Measurements from ENCODE around the gene SIM2.

Gene SIM2

DNA sequence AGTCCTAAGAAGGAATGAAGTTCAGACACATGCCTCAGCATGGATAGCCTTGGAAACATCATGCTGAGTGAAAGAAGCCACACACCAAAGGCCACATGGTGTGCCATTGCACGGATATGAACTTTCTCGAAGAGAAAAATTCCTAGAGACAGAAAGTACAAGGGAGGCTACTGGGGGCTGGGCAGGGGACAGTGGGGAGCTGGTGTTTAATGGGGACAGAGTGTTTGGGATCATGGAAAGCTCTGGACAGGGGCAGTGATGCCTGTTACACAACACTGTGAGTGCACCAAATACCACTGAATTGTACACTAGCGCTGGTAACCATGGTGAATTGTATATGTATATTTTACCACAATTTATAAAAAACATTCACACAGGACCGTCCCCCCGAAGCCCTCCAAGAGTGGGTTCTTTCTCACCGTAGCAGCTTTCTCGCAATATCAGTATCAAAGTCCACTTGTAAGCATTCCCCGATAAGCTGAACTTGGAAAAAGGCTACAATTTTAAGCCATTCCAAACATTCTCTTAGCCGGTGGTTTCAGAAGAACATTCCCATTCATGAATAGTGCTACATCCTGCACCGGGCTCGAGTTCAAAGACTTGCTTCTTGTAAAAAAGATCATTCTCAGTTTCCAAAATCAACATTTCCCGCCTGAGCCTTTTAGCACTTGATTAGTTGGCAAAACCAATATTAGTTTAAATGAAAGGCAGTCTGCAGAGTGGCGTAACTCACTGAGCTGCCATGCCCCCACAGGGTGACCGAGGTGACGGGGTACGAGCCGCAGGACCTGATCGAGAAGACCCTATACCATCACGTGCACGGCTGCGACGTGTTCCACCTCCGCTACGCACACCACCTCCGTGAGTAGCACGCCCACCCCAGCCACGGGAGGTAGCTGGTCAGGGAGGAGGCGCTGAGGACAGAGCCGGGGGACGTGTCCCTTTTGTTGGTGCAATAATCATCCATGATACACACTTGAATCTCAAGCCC lies 31.7 kb downstream of the SIM2 start:
- Histone ChIP-seq H3K4me3 (replicated peaks; ENCODE audit: insufficient read depth, low read length) (no peak overlapping the region), H3K27ac (replicated peaks) (no peak overlapping the region), H3K27me3 (ENCODE audit: insufficient read depth, poor library complexity, severe bottlenecking) (no peaks in the 10 kb centered on the region)
- DNase-seq (ENCODE audit: low read depth in 1 of 2, low spot score in 1 of 2): no peak
- TF ChIP-seq POLR2AphosphoS5 (IDR thresholded peaks at IDR 0.05; ENCODE audit: low read depth) (no peak), REST (IDR thresholded peaks at IDR 0.05; ENCODE audit: insufficient replicate concordance, low read depth) (no peak), SPI1 (IDR thresholded peaks at IDR 0.05; ENCODE audit: borderline replicate concordance, low read depth) (no peak), CTCF (IDR thresholded peaks at IDR 0.05; ENCODE audit: insufficient read depth, low read length) (no peak), GABPA (IDR thresholded peaks at IDR 0.05; ENCODE audit: low read depth) (no peak)

- TF ChIP-seq SPI1 (IDR thresholded peaks at IDR 0.05; ENCODE audit: borderline replicate concordance, low read depth) (no peak), REST (IDR thresholded peaks at IDR 0.05; ENCODE audit: insufficient replicate concordance, low read depth) (no peak), CTCF (IDR thresholded peaks at IDR 0.05; ENCODE audit: insufficient read depth, low read length) (no peak), GABPA (IDR thresholded peaks at IDR 0.05; ENCODE audit: low read depth) (no peak), POLR2AphosphoS5 (IDR thresholded peaks at IDR 0.05; ENCODE audit: low read depth) (no peak)
- no peak for DNase-seq (ENCODE audit: low read depth in 1 of 2, low spot score in 1 of 2)
- no peak overlapping the region for H3K27ac ChIP-seq (replicated peaks)
Observed at GRCh38 chr21:36732217-36732616, 33.3 kb downstream of the SIM2 start.

DNA sequence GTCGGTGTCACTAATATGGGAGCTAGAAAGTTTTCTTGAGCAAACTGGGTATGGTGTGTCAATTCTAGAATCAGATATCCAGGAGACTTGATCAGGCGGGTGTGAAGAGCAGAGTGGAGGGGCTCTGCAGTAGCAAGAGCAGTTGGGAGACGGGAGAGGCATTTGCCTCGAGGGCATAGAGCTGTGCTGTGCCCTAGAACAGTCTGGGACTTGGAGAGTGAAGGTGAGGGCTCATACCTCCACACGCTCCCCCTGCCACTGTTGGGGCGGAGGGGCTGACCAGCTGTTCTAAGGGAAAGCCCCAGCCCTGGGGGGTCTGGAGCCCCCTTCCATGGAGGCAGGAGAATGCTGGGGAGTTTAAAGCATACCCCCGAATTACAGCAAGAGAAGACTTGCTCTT lies 33.8 kb downstream of the SIM2 start:
- TF ChIP-seq SPI1 (IDR thresholded peaks at IDR 0.05; ENCODE audit: borderline replicate concordance, low read depth) (no peak), CTCF (IDR thresholded peaks at IDR 0.05; ENCODE audit: insufficient read depth, low read length) (no peak), GABPA (IDR thresholded peaks at IDR 0.05; ENCODE audit: low read depth) (no peak), POLR2AphosphoS5 (IDR thresholded peaks at IDR 0.05; ENCODE audit: low read depth) (no peak), REST (IDR thresholded peaks at IDR 0.05; ENCODE audit: insufficient replicate concordance, low read depth) (no peak)
- no peaks in the 10 kb centered on the region for H3K27me3 ChIP-seq (ENCODE audit: insufficient read depth, poor library complexity, severe bottlenecking)
- H3K27ac ChIP-seq (replicated peaks): no peak overlapping the region
- H3K4me3 ChIP-seq (replicated peaks; ENCODE audit: insufficient read depth, low read length): no peak overlapping the region
- no peak for DNase-seq (ENCODE audit: low read depth in 1 of 2, low spot score in 1 of 2)

More at GRCh38 chr21:36732217-36732616, 33.3 kb downstream of the SIM2 start:
- H3K4me3 ChIP-seq (replicated peaks; ENCODE audit: insufficient read depth, low read length): no peak overlapping the region
- H3K27me3 ChIP-seq (ENCODE audit: insufficient read depth, poor library complexity, severe bottlenecking): no peaks in the 10 kb centered on the region
